ENCODE measurements around the gene MAT1A.
"Not testable (repeated sequence)": the region's sequence is repeated elsewhere in the genome, so short reads cannot be mapped to it uniquely, and the experiment has no call there.

MAT1A gene

DNA sequence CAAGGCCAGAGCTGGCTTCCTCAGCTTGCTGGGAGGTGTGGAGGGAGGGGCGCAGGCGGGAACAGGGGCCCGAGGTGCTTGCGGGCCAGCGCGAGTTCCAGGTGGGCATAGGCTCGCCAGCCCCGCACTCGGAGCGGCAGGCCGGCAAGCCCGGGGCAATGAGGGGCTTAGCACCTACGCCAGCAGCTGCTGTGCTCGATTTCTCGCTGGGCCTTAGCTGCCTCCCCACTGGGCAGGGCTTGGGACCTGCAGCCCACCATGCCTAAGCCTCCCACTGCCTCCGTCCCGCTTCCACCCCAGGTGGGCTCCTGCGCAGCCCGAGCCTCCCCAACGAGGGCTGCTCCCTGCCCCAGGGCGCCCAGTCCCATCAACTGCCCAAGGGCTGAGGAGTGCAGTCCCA lies 25.9 kb upstream of the MAT1A start:
- Histone ChIP-seq H3K4me1 (ENCODE audit: control insufficient read depth, insufficient read depth, low read length) (no peaks in the 10 kb centered on the region), H3K9me3 (ENCODE audit: control insufficient read depth, insufficient read depth, low read length) (no peaks in the 10 kb centered on the region), H3K9ac (ENCODE audit: low read depth, low read length) (no peak overlapping the region), H3K4me3 (ENCODE audit: low read depth, low read length) (no peak overlapping the region), H3K36me3 (ENCODE audit: control insufficient read depth, insufficient read depth, low read length) (no peaks in the 10 kb centered on the region), H3K27me3 (ENCODE audit: control insufficient read depth, insufficient read depth, low read length) (no peaks in the 10 kb centered on the region)

DNA sequence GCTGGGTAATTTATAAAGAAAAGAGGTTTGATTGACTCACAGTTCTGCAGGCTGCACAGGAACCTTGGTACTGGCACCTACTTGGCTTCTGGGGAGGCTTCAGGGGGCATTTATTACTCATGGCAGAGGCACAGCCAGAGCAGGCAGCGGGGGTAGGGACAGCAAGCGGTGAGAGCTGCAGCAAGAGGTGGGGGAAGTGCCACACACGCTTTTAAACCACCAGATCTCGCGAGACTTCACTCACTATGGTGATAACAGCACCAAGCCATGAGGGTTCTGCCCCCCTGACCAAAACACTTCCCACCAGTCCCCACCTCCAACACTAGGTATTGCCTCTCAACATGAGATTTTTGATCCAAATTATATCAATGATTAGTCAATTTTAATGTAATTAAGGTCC lies 24.1 kb upstream of the MAT1A start:
- no peaks in the 10 kb centered on the region for H3K27me3 ChIP-seq (ENCODE audit: control insufficient read depth, insufficient read depth, low read length)
- no peaks in the 10 kb centered on the region for H3K9me3 ChIP-seq (ENCODE audit: control insufficient read depth, insufficient read depth, low read length)
- no peak overlapping the region for H3K4me3 ChIP-seq (ENCODE audit: low read depth, low read length)
- no peaks in the 10 kb centered on the region for H3K36me3 ChIP-seq (ENCODE audit: control insufficient read depth, insufficient read depth, low read length)
- no peaks in the 10 kb centered on the region for H3K4me1 ChIP-seq (ENCODE audit: control insufficient read depth, insufficient read depth, low read length)
- H3K9ac ChIP-seq (ENCODE audit: low read depth, low read length), result no peak overlapping the region

DNA sequence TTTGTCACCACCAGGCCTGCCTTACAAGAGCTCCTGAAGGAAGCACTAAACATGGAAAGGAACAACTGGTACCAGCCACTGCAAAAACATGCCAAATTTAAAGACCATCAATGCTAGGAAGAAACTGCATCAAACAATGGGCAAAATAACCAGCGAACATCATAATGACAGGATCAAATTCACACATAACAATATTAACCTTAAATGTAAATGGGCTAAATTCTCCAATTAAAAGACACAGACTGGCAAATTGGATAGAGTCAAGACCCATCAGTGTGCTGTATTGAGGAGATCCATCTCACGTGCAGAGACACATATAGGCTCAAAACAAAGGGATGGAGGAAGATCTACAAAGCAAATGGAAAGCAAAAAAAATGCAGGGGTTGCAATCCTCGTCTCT lies 16.5 kb upstream of the MAT1A start:
- not testable (repeated sequence) for H3K9ac ChIP-seq (ENCODE audit: low read depth, low read length); H3K36me3 ChIP-seq (ENCODE audit: control insufficient read depth, insufficient read depth, low read length); H3K4me3 ChIP-seq (ENCODE audit: low read depth, low read length); H3K9me3 ChIP-seq (ENCODE audit: control insufficient read depth, insufficient read depth, low read length); H3K4me1 ChIP-seq (ENCODE audit: control insufficient read depth, insufficient read depth, low read length); H3K27me3 ChIP-seq (ENCODE audit: control insufficient read depth, insufficient read depth, low read length)

- Histone ChIP-seq H3K4me3 (ENCODE audit: low read depth, low read length) (no peak overlapping the region), H3K4me1 (ENCODE audit: control insufficient read depth, insufficient read depth, low read length) (no peaks in the 10 kb centered on the region), H3K27me3 (ENCODE audit: control insufficient read depth, insufficient read depth, low read length) (no peaks in the 10 kb centered on the region), H3K9me3 (ENCODE audit: control insufficient read depth, insufficient read depth, low read length) (no peaks in the 10 kb centered on the region), H3K9ac (ENCODE audit: low read depth, low read length) (no peak overlapping the region), H3K36me3 (ENCODE audit: control insufficient read depth, insufficient read depth, low read length) (no peaks in the 10 kb centered on the region)
These were observed 7.5 kb upstream of the MAT1A start for GRCh38 chr10:80296942-80297341.

DNA sequence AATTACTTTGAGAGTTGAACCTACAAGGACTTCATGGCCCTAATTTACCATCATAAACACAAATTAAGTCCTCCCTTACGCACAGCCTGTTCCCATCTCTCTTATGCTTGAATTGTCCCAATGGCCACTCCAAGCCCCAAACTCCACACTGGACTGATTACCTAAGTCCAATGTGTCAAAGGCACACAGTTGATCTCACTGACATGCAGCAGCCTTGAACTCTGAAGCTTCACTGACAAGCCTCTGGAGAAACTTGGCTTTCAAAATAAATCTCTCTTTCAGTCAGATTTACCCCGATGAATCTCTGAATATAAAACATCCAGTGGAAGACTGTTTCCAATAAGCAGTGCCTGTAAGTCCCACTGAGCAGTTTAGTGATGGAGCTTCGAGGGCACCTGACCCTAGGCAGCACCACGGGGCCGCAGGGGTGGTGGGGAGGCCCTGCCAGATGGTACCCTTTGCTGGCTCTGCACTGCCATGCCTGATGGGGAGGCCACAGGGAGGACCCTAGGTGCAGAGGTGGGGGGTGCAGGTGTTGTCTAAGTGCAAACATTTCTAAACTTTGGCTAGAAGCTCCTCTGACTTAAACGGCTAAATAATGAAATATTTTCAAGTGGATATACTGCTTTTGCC lies 3.3 kb upstream of the MAT1A start:
- Histone ChIP-seq H3K9me3 (ENCODE audit: control insufficient read depth, insufficient read depth, low read length) (no peaks in the 10 kb centered on the region), H3K9ac (ENCODE audit: low read depth, low read length) (no peak overlapping the region), H3K36me3 (ENCODE audit: control insufficient read depth, insufficient read depth, low read length) (no peaks in the 10 kb centered on the region), H3K4me1 (ENCODE audit: control insufficient read depth, insufficient read depth, low read length) (peaks cover 6% of the 10 kb centered on the region), H3K4me3 (ENCODE audit: low read depth, low read length) (no peak overlapping the region), H3K27me3 (ENCODE audit: control insufficient read depth, insufficient read depth, low read length) (peaks cover 6% of the 10 kb centered on the region)

- peaks cover 6% of the 10 kb centered on the region for H3K27me3 ChIP-seq (ENCODE audit: control insufficient read depth, insufficient read depth, low read length)
These were observed 1.2 kb upstream of the MAT1A start for GRCh38 chr10:80290474-80291220.

DNA sequence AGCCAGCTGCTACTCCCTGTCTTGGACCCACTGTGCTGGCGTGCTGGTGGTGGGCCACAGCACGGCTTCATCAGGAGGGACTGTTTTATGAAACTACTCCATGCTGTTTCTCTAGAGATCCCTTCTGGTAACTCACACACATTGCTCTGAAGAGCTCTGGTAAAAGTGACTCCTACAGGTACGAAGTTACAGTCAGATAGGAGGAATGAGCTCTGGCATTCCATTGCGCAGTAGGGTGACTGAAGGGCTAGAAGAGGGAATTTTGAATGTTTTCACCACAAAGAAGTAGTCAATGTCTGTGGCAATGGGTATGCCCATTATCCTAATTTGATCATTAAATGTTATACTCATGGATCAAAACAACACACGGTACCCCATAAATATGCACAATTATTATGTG lies 609 bp downstream of the MAT1A start:
- no peaks in the 10 kb centered on the region for H3K9me3 ChIP-seq (ENCODE audit: control insufficient read depth, insufficient read depth, low read length)
- no peaks in the 10 kb centered on the region for H3K36me3 ChIP-seq (ENCODE audit: control insufficient read depth, insufficient read depth, low read length)
- peaks cover 6% of the 10 kb centered on the region for H3K27me3 ChIP-seq (ENCODE audit: control insufficient read depth, insufficient read depth, low read length)
- H3K4me3 ChIP-seq (ENCODE audit: low read depth, low read length), result no peak overlapping the region
- peaks cover 6% of the 10 kb centered on the region for H3K4me1 ChIP-seq (ENCODE audit: control insufficient read depth, insufficient read depth, low read length)
- H3K9ac ChIP-seq (ENCODE audit: low read depth, low read length), result no peak overlapping the region

More at GRCh38 chr10:80290474-80291220, 1.2 kb upstream of the MAT1A start:
- no peaks in the 10 kb centered on the region for H3K9me3 ChIP-seq (ENCODE audit: control insufficient read depth, insufficient read depth, low read length)
- no peak overlapping the region for H3K4me3 ChIP-seq (ENCODE audit: low read depth, low read length)
- H3K9ac ChIP-seq (ENCODE audit: low read depth, low read length), result no peak overlapping the region
- H3K4me1 ChIP-seq (ENCODE audit: control insufficient read depth, insufficient read depth, low read length), result peaks cover 6% of the 10 kb centered on the region
- H3K36me3 ChIP-seq (ENCODE audit: control insufficient read depth, insufficient read depth, low read length), result no peaks in the 10 kb centered on the region

DNA sequence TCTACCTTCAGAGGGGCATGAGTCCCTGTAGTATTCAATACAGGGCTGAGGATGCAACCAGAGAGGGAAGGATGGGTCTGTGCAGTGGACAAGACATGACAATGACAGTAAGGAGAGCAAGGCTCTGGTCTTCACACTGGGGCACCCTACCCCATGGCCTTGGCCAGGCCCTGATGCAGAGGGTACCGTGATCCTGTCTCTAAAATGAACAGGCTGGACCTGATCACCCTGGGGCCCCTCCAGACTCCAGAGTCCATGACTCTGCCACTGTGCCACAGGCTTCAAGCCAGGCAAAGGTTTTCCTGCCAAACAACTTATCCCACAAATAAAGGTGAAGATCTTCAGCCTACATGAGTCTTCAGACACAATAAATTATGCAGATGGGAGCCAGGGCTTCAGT lies 4.9 kb downstream of the MAT1A start:
- Histone ChIP-seq H3K27me3 (ENCODE audit: control insufficient read depth, insufficient read depth, low read length) (peaks cover 6% of the 10 kb centered on the region), H3K9ac (ENCODE audit: low read depth, low read length) (no peak overlapping the region), H3K9me3 (ENCODE audit: control insufficient read depth, insufficient read depth, low read length) (no peaks in the 10 kb centered on the region), H3K4me3 (ENCODE audit: low read depth, low read length) (no peak overlapping the region), H3K36me3 (ENCODE audit: control insufficient read depth, insufficient read depth, low read length) (no peaks in the 10 kb centered on the region), H3K4me1 (ENCODE audit: control insufficient read depth, insufficient read depth, low read length) (peaks cover 9% of the 10 kb centered on the region)

GRCh38 chr10:80283536-80284199 lies 5.8 kb downstream of the MAT1A start:
- peaks cover 3% of the 10 kb centered on the region for H3K4me1 ChIP-seq (ENCODE audit: control insufficient read depth, insufficient read depth, low read length)
- H3K27me3 ChIP-seq (ENCODE audit: control insufficient read depth, insufficient read depth, low read length), result no peaks in the 10 kb centered on the region
- no peak overlapping the region for H3K4me3 ChIP-seq (ENCODE audit: low read depth, low read length)
- no peaks in the 10 kb centered on the region for H3K9me3 ChIP-seq (ENCODE audit: control insufficient read depth, insufficient read depth, low read length)
- H3K9ac ChIP-seq (ENCODE audit: low read depth, low read length), result no peak overlapping the region
- no peaks in the 10 kb centered on the region for H3K36me3 ChIP-seq (ENCODE audit: control insufficient read depth, insufficient read depth, low read length)

DNA sequence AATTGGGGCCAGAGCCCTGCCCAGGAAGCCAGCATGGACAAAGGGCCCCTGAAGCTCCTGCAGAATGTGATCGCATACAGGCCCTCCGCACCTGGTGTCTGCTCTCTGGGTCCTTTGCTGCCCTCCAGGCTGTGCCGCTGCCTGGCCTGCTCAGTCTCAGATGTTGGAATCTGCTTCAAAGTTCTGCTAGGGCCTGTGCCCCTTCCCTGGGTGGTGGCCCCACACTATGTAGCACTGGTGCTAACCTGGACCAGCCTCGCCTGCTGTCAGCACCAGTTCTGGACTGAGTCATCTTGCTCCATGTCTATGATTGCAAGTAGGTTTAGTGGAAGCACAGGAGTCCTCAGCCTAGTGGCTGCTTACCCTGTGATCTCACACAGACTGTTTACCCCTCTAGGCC lies 6.3 kb downstream of the MAT1A start:
- Histone ChIP-seq H3K36me3 (ENCODE audit: control insufficient read depth, insufficient read depth, low read length) (no peaks in the 10 kb centered on the region), H3K9me3 (ENCODE audit: control insufficient read depth, insufficient read depth, low read length) (no peaks in the 10 kb centered on the region), H3K9ac (ENCODE audit: low read depth, low read length) (no peak overlapping the region), H3K4me1 (ENCODE audit: control insufficient read depth, insufficient read depth, low read length) (peaks cover 3% of the 10 kb centered on the region), H3K27me3 (ENCODE audit: control insufficient read depth, insufficient read depth, low read length) (no peaks in the 10 kb centered on the region), H3K4me3 (ENCODE audit: low read depth, low read length) (no peak overlapping the region)

DNA sequence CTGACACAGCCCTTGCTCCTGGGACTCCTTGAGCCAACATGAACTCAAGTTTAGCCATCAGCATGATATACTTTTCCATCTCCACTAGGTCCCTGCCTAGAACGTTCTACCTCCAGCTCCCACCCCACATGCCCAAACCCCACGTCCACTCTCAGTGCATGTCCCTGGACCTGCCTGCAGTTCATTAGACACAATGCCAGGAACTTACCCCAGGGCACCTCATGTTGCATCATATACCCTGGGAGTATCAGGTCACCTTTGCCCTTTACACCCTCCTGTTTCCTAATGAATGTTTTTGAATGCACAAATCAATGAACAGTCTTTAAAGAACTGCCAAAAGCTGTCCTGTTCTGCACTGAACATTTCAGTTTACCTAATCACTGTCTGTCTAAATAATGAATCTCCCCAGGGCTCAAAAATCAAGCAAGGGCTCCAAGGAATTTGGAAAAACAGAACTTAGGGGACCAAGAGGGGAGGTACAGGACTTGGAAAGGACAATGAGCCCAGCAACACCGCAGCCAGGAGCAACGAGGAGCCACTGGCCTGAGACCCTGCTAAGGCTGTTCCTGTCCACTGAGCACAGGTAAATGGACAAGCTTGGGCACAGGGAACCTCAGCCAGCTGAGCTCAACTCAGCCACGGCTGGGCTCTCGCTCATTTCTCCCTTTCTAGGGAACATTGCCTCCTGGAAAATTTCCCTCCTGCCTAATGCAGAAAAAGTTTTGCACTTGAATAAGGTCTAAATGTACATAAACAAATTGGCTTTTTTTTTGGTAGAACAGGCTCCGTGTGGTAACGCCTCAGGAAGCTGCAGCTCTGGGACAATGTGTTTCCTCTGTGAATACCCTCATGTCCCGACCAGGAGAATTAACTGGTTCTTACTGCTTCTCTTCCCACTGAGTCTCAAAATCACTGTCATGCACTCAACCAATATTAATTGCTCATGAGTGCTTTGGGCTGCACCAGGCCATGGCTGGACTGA lies 7.4 kb downstream of the MAT1A start:
- Histone ChIP-seq H3K27me3 (ENCODE audit: control insufficient read depth, insufficient read depth, low read length) (no peaks in the 10 kb centered on the region), H3K4me3 (ENCODE audit: low read depth, low read length) (no peak overlapping the region), H3K4me1 (ENCODE audit: control insufficient read depth, insufficient read depth, low read length) (peaks cover 3% of the 10 kb centered on the region), H3K9me3 (ENCODE audit: control insufficient read depth, insufficient read depth, low read length) (no peaks in the 10 kb centered on the region), H3K9ac (ENCODE audit: low read depth, low read length) (no peak overlapping the region), H3K36me3 (ENCODE audit: control insufficient read depth, insufficient read depth, low read length) (no peaks in the 10 kb centered on the region)
